NCI-H69 (cell line): ENCODE results near the gene SLC15A5.

Experiments used
- DNase-seq: peaks from one replicate; lab custom pipeline; 2025; lab: John Stamatoyannopoulos, UW

The SLC15A5 gene, protein sequence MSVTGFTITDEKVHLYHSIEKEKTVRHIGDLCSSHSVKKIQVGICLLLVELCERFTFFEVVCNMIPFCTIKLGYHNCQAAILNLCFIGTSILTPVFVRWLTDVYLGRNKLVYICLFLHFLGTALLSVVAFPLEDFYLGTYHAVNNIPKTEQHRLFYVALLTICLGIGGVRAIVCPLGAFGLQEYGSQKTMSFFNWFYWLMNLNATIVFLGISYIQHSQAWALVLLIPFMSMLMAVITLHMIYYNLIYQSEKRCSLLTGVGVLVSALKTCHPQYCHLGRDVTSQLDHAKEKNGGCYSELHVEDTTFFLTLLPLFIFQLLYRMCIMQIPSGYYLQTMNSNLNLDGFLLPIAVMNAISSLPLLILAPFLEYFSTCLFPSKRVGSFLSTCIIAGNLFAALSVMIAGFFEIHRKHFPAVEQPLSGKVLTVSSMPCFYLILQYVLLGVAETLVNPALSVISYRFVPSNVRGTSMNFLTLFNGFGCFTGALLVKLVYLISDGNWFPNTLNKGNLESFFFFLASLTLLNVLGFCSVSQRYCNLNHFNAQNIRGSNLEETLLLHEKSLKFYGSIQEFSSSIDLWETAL

DNA sequence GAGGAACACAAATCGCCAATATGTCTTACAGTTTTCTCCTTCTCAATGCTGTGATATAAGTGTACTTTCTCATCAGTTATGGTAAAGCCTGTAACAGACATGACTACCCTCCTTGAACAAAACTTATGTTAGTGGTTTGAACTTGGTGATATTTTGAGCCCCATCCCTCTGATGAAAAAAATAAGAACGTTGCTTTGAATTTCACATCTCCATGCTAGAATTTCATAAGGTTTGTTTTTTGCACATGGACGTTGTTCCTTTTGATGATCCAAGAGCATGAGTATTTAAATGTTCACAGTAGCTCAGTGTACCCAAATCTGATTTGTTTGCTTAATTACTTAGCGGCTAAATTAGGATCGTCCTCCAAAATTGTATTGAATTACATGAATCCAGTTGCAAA is at the start of gene SLC15A5:
TSS of gene SLC15A5 (minus strand) at position 101 of the 400 bp plus-strand sequence. CDS start at position 101, 0 bp downstream.
- no peak for DNase-seq

DNA sequence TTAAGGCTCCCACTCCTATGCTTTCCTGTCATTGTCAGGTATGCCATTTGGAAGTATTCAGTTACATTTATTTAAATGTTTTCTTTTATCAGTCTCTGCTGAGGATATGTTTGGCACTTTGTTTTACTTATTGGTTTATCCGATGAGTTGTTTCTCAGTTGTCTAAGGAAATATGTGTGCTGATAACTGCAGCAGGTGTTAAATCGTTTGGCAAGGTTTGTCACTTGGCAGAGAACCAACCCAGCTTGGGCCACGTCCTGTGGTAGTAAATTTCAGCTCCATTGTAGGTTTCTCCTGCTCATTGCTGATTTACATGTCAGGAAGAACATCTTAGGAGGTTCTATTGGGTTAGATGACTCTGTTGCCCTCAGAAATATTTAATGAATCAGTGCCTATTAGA is 47.9 kb upstream of the SLC15A5 start:
- peak; percentile 88 for DNase-seq

DNA sequence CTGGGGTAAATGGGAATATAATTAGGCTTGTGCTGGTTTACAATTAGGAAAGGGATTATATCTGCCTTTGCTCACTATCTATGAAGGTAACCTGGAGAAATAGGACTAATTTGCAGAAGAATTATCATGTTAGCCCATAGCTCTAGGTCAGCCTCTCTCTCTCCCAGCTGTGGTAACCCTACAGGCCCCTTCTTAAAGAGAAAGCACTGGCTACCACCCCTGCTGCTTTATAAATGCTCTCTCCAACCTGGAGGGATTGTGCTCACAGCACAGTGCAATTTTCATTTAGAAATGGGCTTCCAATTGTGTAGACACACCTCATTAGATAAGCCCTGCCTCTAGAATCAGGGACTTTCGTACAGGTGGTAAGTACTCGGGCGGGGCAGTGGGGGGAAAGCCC is 47.3 kb upstream of the SLC15A5 start:
- peak; percentile 95 for DNase-seq

DNA sequence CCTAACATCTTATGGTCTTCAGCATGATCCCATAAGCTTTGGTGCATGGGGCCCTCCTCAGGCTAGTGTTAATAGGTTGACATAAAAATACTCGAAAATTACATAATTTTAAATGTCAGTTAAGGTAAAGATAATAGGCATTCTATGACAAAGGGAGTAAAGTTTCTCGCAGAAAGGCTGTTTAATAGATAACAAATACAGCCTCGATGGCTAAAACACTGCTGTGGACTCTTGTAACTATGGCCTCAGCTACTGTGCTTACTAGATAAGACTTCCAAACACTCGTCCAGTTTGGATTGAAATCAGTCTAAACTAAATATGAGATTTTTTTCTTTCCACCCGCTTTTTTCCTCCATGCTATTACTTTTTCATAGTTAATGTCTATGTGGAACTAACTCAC is 46.8 kb upstream of the SLC15A5 start:
- peak; percentile 67 for DNase-seq

DNA sequence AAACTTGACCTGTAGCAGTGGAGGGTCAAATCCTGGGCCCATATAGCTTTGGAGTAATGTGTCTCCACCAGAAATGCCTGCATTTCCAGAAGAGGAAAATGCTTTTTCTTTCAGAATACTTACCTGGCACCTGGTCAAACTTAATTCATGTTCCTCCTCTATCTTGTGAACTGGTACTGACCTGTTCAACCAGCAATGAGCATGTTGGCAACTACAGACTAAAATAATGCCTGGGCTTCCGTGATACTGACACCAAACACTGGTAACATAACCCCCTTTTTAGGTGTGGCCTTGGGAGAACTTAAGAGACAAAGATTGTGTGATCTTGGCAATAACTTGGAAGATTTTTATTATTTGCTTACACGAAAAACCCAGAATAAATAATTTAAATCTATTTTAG is 46.2 kb upstream of the SLC15A5 start:
- DNase-seq: peak; percentile 61

DNA sequence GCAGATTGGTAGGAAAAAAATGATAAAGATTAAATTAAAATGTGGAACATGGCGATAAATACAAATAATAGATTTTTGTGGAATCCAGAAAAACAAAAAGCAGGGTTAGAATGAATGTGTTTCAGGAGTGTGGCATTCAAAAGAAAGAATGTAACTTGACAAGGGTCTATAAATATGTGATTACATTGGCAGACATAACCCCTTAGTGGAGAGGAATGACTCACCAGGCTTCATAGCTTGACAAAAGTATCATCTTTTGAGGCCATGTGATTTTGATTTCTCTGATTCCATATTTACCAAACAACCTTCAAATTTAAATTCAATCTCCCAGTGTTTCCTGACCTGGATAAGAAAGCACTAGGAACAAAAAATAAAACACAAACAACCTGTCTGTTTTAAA is 45.5 kb upstream of the SLC15A5 start:
- DNase-seq: peak; percentile 46

DNA sequence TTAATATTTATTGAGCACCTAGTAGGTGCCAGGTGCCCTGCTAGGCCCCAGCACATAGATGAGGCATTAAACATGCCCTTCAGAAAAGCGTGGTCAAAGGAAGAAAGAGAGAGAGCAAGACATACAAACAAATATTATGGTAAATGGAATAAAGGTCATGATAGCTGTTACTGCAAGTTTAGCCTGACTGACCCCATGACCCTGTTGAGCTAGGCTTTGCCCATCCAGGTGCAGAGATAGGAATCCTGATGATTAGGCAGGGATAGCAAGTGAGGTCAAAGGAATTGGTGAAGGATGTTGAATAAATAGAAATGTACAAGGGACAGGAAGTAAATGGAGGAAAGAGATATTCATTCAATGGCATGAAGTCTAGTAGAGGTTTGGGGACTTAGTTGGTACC is 33.4 kb upstream of the SLC15A5 start:
- DNase-seq: no peak

DNA sequence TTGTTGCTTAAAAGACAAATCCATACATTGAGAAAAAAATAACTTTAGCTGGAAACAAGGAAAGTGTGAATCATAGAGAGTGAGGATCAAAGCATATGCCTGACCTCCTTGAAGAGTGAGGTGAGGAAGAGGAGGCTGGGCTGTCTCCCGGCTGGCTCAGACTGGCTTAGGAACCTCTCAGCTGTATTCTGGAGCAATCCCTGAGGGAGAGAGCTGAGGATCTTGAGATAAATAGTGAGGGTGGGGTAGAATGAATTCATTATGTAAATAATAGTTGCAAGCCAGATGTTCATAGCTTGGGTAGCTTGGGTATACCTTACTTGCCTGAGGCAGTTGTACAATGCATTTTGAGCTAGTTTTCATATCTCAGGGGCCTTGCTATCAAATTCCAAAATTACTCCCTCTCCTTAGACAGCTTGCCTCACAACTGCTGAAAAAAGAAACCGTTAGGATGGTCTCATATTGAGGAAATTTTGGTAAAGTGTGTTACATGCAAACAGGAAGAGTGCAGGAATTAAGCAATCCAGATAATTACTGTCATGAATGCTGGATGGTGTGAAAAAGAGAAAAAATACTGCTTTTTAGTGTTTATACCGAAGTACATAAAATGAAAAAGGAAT is 30.5 kb upstream of the SLC15A5 start:
- DNase-seq: peak; percentile 94

DNA sequence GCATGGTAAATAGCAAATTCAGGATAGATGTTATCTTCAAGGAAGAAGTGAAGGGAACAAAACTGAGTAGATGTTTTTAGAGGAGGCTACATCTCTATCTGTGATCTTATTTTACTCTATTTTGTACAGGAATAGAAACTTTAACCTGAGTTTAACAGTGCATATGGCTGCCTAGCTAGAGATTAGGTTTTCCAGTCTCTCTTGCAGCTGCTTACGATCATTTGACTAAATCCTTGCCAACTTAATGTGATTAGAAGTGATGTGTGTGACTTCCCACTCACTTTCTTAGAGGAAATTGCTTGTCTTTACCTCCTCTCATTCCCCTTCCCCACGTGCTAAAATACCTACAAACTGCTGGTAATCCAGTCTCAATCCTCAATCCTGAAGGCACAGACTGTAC is 26.5 kb upstream of the SLC15A5 start:
- DNase-seq: no peak

DNA sequence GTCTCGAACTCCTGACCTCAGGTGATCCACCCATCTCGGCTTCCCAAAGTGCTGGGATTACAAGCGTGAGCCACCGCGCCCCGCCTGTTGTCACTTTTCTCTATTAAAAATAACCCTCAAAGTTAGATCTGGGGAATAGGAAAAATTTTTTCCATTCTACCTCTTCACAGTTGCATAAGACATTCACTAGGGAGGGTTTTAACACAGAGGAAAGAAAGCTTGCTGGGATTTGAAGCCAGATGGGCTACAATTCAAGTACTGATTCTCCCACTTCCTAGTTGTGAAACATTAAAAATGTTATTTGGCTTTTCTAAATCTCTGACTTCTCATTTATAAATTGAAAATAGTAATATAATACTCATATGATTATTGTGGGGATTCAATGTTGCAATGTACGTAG is 23.3 kb upstream of the SLC15A5 start:
- no peak for DNase-seq

DNA sequence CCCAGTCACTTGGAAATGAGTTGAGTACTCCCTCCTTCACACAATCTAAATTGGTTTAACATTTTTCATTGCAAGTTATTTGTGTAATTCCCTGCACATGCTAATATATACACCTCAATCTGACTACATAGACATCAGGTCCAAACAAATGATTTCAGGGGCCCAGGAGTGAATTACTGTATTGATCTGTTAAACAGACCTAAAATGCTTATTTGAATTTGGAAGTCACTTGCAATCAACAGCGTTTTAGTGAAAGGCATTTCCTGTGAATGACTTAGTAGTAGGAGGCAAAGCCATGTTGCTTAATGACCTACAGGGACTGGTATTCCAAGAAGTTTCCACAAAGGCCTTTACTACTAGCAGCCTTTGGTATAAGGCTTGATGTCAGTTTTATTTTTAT is 22.6 kb upstream of the SLC15A5 start:
- no peak for DNase-seq

DNA sequence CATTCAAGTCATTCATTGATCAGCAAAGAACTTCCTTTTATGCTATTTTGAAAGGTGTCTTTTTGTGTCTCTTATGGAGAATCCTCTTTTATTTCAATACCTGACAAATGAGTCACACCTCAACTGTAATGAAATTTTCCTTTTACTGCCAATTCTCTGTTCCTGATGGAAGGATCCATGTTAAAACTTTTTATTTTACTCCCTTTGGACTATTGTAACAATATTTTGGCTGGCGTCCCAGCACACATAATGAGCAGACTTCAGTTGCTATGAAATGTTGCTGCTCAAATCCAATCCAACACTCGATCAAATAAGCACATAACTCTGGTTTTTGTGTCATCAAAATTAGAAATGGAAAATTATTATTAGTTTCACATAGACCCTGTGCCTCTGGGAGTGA is 21.9 kb upstream of the SLC15A5 start:
- no peak for DNase-seq

DNA sequence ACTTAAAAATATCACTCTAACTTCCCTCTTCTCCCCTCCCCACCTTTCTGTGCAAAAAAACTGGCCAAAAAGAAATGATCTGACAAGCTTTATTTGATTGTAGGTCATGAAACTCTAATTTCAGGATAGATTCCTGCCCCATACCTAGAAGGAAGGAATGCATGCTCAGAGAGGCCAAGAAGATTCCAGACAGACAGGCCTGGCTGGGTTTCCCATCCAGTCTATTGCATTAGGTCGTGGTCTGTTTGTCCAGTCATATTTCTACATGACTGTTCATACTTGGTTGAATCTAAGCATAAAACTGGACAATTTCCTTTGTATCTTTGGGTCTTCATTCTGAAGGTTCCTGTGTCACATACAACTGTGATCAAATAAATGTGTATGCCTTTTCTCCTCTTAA is 20.0 kb upstream of the SLC15A5 start:
- no peak for DNase-seq

DNA sequence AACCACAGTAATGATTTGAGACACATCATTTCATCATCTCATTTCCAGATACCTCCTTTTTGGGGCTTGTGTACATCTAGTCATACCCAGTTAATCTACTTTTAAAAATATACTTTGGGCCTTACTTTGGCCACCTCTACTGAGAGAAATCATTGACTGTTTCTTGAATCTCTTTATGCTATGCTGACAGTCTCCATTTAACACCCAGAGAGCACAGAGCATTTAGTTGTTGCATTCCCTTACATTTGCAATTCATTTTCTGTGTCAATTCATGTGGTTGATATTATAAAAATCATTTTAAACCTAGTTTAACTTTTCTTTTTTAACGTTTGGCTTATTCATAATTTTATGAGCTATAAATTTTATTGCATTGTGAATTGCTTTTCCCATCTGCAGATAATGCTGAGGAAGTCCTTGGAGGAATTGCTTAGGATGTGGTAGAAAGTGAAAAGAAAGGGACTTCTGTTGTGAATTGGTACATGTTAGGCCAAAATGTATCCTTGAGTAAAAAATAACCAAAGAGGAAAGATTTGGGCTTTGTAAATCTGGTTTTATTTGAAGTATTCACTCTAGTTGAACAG is 17.0 kb upstream of the SLC15A5 start:
- DNase-seq: no peak

DNA sequence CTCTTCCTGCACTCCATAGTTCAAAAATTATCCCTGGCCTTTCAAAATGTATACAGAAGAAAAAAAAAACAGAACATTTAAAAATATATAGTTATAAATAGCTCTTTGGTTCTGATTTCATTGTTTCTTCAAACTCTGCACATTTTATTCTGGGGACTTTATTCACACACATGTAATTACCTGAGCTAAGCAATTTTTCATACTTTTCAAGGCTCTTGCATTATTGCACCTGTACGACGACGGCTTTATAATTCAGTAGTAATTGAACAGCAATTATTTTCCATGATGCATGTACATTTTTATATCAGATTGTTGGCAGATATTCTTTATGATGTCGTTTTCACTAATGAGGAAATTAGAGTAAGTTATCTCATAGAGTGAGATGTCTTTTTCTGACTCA is 13.5 kb upstream of the SLC15A5 start:
- DNase-seq: no peak

DNA sequence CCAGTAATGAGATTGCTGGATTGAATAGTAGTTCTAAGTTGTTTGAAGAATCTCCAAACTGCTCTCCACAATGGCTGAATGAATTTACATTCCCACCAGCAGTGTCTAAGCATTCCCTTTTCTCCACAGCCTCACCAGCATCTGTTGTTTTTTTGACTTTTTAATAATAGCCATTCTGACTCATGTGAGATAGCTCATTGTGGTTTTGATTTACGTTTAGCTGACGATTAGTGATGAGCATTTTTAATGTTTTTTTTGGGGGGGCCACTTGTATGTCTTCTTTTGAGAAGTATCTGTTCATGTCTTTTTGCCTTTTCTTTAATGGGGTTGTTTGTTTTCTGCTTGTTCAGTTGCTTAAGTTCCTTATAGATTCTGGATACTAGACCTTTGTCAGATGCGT is 8.1 kb upstream of the SLC15A5 start:
- no peak for DNase-seq

DNA sequence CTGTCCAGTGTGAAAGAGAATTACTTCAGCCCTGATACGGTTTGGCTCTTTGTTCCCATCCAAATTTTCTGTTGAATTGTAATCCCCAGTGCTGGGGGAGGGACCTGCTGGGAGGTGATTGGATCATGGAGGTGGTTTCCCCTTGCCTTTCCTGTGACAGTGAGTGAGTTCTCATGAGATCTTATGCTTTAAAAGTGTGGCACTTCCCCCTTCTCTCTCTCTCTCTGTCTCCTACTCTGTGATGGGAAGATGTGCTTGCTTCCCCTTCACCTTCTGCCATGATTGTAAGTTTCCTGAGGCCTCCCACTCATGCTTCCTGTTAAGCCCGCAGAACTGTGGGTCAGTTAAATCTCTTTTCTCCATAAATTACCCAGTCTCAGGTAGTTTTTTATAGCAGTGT is 5.5 kb upstream of the SLC15A5 start:
- peak; percentile 17 for DNase-seq

DNA sequence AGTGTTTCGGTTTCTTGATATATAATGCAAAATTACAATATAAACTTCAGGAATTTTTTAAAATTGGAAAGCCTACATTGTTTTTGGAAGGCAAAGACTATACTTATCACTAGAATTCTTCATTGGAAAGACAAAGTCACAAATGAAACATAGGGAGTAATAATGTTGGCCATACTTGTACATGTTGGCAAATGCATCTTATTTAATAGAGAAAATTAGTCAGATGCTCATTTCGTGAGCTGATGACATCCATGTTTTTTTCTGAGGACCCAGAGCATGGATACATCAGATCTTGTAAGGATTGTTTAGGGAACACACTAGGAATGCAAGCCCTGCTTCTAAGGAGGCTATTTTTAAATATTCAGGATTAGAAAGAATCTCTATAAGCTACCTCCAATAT is 4.6 kb upstream of the SLC15A5 start:
- no peak for DNase-seq

DNA sequence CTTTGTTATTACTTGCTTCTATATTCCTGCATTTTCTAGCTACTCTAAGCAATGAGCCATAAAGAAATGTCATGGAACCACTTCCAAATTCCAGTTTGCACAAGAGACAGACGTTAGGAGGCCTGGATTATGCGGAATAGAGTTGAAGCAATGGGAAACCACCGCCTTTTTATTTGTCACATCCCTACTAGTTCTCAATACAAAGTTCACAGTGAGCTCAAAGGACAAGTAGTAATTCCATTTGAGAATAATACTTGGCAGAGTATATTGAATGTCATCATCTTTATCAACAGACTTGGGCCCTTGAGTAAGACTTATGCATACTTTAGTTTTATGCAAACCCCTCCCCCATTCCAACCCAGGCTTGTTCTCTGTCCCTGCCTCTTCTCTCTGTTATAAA is 3.7 kb upstream of the SLC15A5 start:
- DNase-seq: no peak

DNA sequence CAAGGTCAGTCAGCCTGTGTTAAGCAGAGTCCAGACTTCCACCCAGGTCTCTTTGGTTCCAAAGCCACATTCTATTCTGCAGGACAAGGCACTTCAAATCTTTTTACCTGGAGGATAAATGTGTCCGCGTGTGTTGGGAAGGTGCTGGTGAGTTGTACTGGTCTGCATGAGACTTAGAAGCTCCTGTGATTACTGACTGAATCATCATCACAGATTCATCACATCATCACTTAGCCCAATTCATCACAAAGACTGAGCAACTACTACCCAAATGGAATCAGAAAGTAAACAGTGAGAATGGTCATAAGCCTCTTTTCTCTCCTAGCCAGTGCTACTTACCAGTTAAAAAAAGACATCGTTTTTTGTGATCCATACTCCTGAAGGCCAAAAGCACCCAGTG is 5.3 kb downstream of the SLC15A5 start:
- DNase-seq: peak; percentile 9

DNA sequence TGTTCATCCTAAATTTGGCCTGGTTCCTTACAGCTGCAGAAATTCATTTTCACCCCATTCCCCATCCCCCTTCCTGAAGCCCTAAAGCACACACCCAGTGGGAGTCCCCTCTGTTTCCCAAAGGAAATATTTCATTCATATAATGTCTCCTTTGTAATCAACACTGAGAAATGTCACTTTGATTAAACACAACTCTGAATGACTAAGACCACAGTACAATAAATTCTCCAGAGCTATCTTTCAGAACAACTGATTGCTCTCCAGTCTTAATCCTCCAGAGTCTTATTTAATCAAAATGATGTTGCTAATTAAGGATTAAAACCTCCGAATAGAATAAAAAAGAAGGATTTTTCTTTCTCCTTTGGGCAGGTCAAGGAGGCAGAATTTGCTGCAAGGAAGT is 6.4 kb downstream of the SLC15A5 start:
- peak; percentile 70 for DNase-seq

DNA sequence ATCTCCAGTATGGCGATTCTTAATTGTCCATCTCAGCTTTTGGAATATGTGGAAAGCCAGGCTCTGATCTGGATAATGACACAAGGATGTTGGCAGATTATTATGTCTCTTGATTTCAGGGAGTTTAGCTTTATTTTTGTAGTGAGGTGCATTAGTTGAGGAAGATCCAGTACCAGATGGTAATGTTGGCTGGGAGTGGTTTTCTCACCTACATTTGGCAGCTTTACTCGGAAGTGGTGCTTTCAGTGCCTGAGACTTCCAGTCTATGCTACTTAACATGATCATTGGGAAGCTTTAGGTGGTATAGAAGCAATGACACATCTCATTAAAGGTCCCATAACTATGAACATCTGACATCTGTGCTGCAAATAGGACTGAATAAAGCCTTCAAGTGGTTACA is 7.5 kb downstream of the SLC15A5 start:
- peak; percentile 57 for DNase-seq

DNA sequence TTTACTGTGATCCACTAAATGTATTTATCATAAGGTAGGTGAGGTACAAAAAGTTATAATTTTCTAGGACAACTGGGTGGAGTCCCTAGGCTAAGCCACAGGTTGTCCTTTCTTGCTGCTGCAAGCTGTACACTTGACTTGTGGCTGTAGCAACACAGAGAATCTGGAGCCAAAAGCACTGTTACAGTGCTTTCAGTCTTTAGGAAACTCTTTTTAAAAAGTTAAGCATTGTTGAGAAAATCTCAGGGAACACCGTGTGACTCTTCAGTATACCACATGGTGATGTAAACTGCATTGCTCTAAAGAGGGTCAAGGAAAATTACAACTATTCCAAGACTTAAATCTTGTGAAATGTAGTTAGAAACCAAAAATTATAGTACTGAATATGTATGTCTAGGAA is 11.4 kb downstream of the SLC15A5 start:
- no peak for DNase-seq
